ENCODE results near the gene SIX3.

SIX3 gene

DNA sequence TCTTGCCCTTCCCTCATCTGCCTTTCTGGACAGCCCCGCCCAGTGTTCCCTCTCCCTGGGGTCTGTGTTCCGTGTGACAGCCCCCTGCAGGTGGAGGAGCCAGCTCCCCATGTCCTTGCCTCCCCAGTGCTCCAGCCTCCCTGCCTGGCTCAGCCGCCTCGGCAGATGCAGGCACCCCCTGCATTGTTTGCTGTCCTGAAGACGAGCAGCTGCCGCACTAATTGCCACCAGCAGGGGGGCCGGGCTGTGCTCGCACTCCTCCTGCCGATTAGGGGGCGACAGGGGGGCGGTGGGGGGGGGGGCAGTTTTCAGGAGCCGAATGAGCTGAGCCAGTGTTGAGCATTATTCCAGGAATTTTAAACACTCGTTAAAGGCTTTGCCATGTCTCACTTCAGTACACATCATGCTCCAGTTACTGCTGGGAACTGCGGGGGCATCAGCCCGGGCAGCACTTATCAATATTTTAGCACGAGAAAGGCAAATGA lies 23.3 kb downstream of the SIX3 start:
- H3K4me3 ChIP-seq (ENCODE audit: low read depth, low read length, poor library complexity, severe bottlenecking): no peak overlapping the region
- H3K9me3 ChIP-seq (ENCODE audit: low read length): no peaks in the 10 kb centered on the region
- TF ChIP-seq EZH2 (IDR thresholded peaks at IDR 0.05; ENCODE audit: borderline replicate concordance, low read length): no peak
- TF ChIP-seq, protein P1, sequence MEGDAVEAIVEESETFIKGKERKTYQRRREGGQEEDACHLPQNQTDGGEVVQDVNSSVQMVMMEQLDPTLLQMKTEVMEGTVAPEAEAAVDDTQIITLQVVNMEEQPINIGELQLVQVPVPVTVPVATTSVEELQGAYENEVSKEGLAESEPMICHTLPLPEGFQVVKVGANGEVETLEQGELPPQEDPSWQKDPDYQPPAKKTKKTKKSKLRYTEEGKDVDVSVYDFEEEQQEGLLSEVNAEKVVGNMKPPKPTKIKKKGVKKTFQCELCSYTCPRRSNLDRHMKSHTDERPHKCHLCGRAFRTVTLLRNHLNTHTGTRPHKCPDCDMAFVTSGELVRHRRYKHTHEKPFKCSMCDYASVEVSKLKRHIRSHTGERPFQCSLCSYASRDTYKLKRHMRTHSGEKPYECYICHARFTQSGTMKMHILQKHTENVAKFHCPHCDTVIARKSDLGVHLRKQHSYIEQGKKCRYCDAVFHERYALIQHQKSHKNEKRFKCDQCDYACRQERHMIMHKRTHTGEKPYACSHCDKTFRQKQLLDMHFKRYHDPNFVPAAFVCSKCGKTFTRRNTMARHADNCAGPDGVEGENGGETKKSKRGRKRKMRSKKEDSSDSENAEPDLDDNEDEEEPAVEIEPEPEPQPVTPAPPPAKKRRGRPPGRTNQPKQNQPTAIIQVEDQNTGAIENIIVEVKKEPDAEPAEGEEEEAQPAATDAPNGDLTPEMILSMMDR (IDR thresholded peaks at IDR 0.05; ENCODE audit: low read length): no peak; the same call in 1 of the 2 replicates
- no peak overlapping the region for H3K27ac ChIP-seq (ENCODE audit: low read depth, low read length, poor library complexity, severe bottlenecking)
- no peak overlapping the region for H3K9ac ChIP-seq (ENCODE audit: low read length)
- no peaks in the 10 kb centered on the region for H3F3A ChIP-seq (ENCODE audit: insufficient read depth, low read length)
- H2AFZ ChIP-seq (ENCODE audit: low read length): no peak overlapping the region
- no peak overlapping the region for H3K4me2 ChIP-seq (ENCODE audit: low read length)
- no peaks in the 10 kb centered on the region for H3K4me1 ChIP-seq (ENCODE audit: insufficient read depth, low read length, severe bottlenecking)
- no peaks in the 10 kb centered on the region for H3K27me3 ChIP-seq (ENCODE audit: insufficient read depth, low read length)
- no peaks in the 10 kb centered on the region for H3K36me3 ChIP-seq (ENCODE audit: insufficient read depth, low read length)
- no peaks in the 10 kb centered on the region for H3K79me2 ChIP-seq (ENCODE audit: insufficient read depth, low read length)
- no peaks in the 10 kb centered on the region for H3K9me2 ChIP-seq (ENCODE audit: low read depth, low read length)
- H4K20me1 ChIP-seq (ENCODE audit: insufficient read depth, low read length): no peaks in the 10 kb centered on the region

DNA sequence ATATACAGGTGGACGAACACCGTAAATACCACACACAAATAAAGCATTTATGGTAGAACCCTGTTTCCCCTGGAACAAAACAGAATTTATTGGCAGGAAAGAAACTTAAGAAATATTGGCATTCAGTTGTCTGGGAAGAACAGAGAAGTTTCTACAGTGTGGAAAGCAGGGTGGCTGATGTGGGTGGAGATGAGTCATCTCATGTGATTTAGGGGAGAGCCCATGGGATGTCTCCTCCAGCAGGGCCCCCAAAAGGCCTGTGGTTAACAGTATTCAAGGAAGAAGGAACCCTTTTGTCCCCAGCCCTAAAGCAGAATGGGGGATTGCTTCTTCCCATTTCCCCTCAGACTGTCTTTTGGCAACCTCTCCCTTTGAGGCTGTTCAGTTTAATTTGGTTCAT lies 24.2 kb downstream of the SIX3 start:
- no peak overlapping the region for H3K4me2 ChIP-seq (ENCODE audit: low read length)
- no peaks in the 10 kb centered on the region for H3K79me2 ChIP-seq (ENCODE audit: insufficient read depth, low read length)
- TF ChIP-seq, protein P1 (IDR thresholded peaks at IDR 0.05; ENCODE audit: low read length): no peak
- H3K27me3 ChIP-seq (ENCODE audit: insufficient read depth, low read length): no peaks in the 10 kb centered on the region
- no peaks in the 10 kb centered on the region for H3K9me2 ChIP-seq (ENCODE audit: low read depth, low read length)
- H3K9ac ChIP-seq (ENCODE audit: low read length): no peak overlapping the region
- no peaks in the 10 kb centered on the region for H3K36me3 ChIP-seq (ENCODE audit: insufficient read depth, low read length)
- no peaks in the 10 kb centered on the region for H3K4me1 ChIP-seq (ENCODE audit: insufficient read depth, low read length, severe bottlenecking)
- H3K4me3 ChIP-seq (ENCODE audit: low read depth, low read length, poor library complexity, severe bottlenecking): no peak overlapping the region
- no peaks in the 10 kb centered on the region for H3F3A ChIP-seq (ENCODE audit: insufficient read depth, low read length)
- no peak overlapping the region for H3K27ac ChIP-seq (ENCODE audit: low read depth, low read length, poor library complexity, severe bottlenecking)
- no peak overlapping the region for H2AFZ ChIP-seq (ENCODE audit: low read length)
- no peaks in the 10 kb centered on the region for H4K20me1 ChIP-seq (ENCODE audit: insufficient read depth, low read length)
- H3K9me3 ChIP-seq (ENCODE audit: low read length): no peaks in the 10 kb centered on the region

DNA sequence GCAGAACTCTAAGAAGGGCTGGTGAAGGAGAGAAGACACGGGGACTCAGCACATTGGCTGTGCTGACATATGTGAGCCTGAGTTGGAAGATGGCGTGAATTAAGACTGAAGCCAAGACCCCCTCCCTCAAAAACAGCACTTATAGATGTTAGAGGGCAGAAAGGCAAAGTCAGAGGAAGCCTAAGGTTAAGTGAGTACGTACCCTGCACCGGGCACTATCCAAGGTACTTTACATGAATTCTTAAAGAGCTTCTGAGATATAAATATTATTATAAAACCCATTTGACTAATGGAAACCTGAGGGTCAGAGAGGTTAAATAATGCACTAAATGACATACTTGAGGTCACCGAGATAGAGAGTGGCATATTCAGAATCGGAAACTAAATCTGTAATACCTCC lies 25.6 kb downstream of the SIX3 start:
- Histone ChIP-seq H3K27me3 (ENCODE audit: insufficient read depth, low read length) (no peaks in the 10 kb centered on the region), H3K79me2 (ENCODE audit: insufficient read depth, low read length) (no peaks in the 10 kb centered on the region)

More for the DNA sequence above, 25.6 kb downstream of the SIX3 start:
- no peak for TF ChIP-seq EZH2 (IDR thresholded peaks at IDR 0.05; ENCODE audit: borderline replicate concordance, low read length)
- TF ChIP-seq, protein P1 (IDR thresholded peaks at IDR 0.05; ENCODE audit: low read length): no peak
- H3K27ac ChIP-seq (ENCODE audit: low read depth, low read length, poor library complexity, severe bottlenecking): no peak overlapping the region
- H3F3A ChIP-seq (ENCODE audit: insufficient read depth, low read length): no peaks in the 10 kb centered on the region
- H3K4me1 ChIP-seq (ENCODE audit: insufficient read depth, low read length, severe bottlenecking): no peaks in the 10 kb centered on the region
- no peak overlapping the region for H2AFZ ChIP-seq (ENCODE audit: low read length)
- H3K9me3 ChIP-seq (ENCODE audit: low read length): no peaks in the 10 kb centered on the region
- H3K4me3 ChIP-seq (ENCODE audit: low read depth, low read length, poor library complexity, severe bottlenecking): no peak overlapping the region
- H3K4me2 ChIP-seq (ENCODE audit: low read length): no peak overlapping the region
- H4K20me1 ChIP-seq (ENCODE audit: insufficient read depth, low read length): no peaks in the 10 kb centered on the region
- H3K9me2 ChIP-seq (ENCODE audit: low read depth, low read length): no peaks in the 10 kb centered on the region
- H3K9ac ChIP-seq (ENCODE audit: low read length): no peak overlapping the region
- no peaks in the 10 kb centered on the region for H3K36me3 ChIP-seq (ENCODE audit: insufficient read depth, low read length)

Data from OCI-LY1 (cell line).